ENCODE data around the gene TCL1A.
"Not testable (repeated sequence)": the region's sequence is repeated elsewhere in the genome, so short reads cannot be mapped to it uniquely, and the experiment has no call there.

TCL1A gene

GRCh38 chr14:95677179-95677835, 36.6 kb downstream of the TCL1A start:
- TF ChIP-seq CTCF (IDR thresholded peaks at IDR 0.05; ENCODE audit: extremely low read depth, missing control alignments): no peak
- no peak for DNase-seq (ENCODE audit: low spot score)

GRCh38 chr14:95675486-95675885, 38.4 kb downstream of the TCL1A start:
- DNase-seq (ENCODE audit: low spot score): no peak
- no peak for TF ChIP-seq CTCF (IDR thresholded peaks at IDR 0.05; ENCODE audit: extremely low read depth, missing control alignments)

- TF ChIP-seq CTCF (IDR thresholded peaks at IDR 0.05; ENCODE audit: extremely low read depth, missing control alignments): no peak
- DNase-seq (ENCODE audit: low spot score): no peak
These were observed 39.3 kb downstream of the TCL1A start for GRCh38 chr14:95674613-95675012.

GRCh38 chr14:95668235-95668772, 45.6 kb downstream of the TCL1A start:
- TF ChIP-seq CTCF (IDR thresholded peaks at IDR 0.05; ENCODE audit: extremely low read depth, missing control alignments): no peak
- no peak for DNase-seq (ENCODE audit: low spot score)

GRCh38 chr14:95667249-95667693, 46.7 kb downstream of the TCL1A start:
- no peak for TF ChIP-seq CTCF (IDR thresholded peaks at IDR 0.05; ENCODE audit: extremely low read depth, missing control alignments)

GRCh38 chr14:95666450-95666849, 47.5 kb downstream of the TCL1A start:
- no peak for DNase-seq (ENCODE audit: low spot score)
- no peak for TF ChIP-seq CTCF (IDR thresholded peaks at IDR 0.05; ENCODE audit: extremely low read depth, missing control alignments)

More at GRCh38 chr14:95667249-95667693, 46.7 kb downstream of the TCL1A start:
- DNase-seq (ENCODE audit: low spot score): no peak

GRCh38 chr14:95665530-95665929, 48.4 kb downstream of the TCL1A start:
- not testable (repeated sequence) for DNase-seq (ENCODE audit: low spot score)

GRCh38 chr14:95664546-95664945, 49.4 kb downstream of the TCL1A start:
- no peak for DNase-seq (ENCODE audit: low spot score)
- no peak for TF ChIP-seq CTCF (IDR thresholded peaks at IDR 0.05; ENCODE audit: extremely low read depth, missing control alignments)

All from GM20000 (cell line).